BJ (cell line): ENCODE measurements around the gene CD82. TPM values are rescaled to one million over a fixed set of nuclear protein-coding genes. Genes with fewer than 3 reads are reported as not detected.

Experiments used
- CTCF ChIA-PET: fragments of 350-600 bp; formaldehyde crosslinking; extraction: SDS; loops from one replicate; lab custom pipeline; 2021; ENCODE audit warnings: antibody characterized with exemption, inconsistent platforms; lab: Yijun Ruan, JAX
- POLR2A ChIA-PET: fragments of 300-600 bp; sonication (Branson Sonifier 250); formaldehyde crosslinking; extraction: SDS; loops from one replicate; lab custom pipeline; 2021; ENCODE audit warnings: antibody characterized with exemption; lab: Charles Lee
- DNase-seq: peaks from one replicate; pipeline ENCODE4 v3.0.0-alpha.2; 2011; ENCODE audit warnings: low read depth
- H3K27me3 ChIP-seq: 2 replicates; pipeline ENCODE4 v1.6.0; 2011; ENCODE audit warnings: low read length; ENCODE audit not compliant: control insufficient read depth, insufficient read depth
- H3K36me3 ChIP-seq: 2 replicates; pipeline ENCODE4 v1.5.1; 2011; ENCODE audit warnings: low read length; ENCODE audit not compliant: control insufficient read depth, insufficient read depth
- H3K4me3 ChIP-seq: 2 replicates; pipeline ENCODE4 v1.5.1; 2011; ENCODE audit warnings: low read depth, mild to moderate bottlenecking, control low read depth, low read length
- CTCF ChIP-seq: IDR thresholded peaks from 2 replicates; pipeline ENCODE4 v1.5.1; 2011; ENCODE audit warnings: low read depth, mild to moderate bottlenecking, control low read depth, inconsistent platforms, low read length, moderate library complexity; ENCODE audit not compliant: insufficient read depth
- polyA plus RNA-seq: library from polyadenylated mRNA; depleted of rRNA; stranded (reverse); fragments of >200 nt; gene quantifications from 2 replicates; pipeline ENCODE4 v1.2.3, GENCODE V29; 2011

The CD82 gene
- polyA plus RNA-seq, 1 experiment, result 28.1 TPM

- ChIA-PET CTCF (interaction anchor here (1.1 to 6.5 kb wide), 4 partner anchors 12 to 297 kb away, joined by 3 to 26 read pairs (median 4); no protein-coding TSS in a partner anchor), POLR2A (no interaction called here)
- TF ChIP-seq CTCF, result no peak
- DNase-seq, result no peak
- Histone ChIP-seq H3K4me3 (no peak overlapping the region), H3K27me3 (peaks cover 20% of the 10 kb centered on the region), H3K36me3 (no peaks in the 10 kb centered on the region)
Observed at GRCh38 chr11:44630511-44631210, 65.2 kb downstream of the CD82 start.

GRCh38 chr11:44631831-44632230 is 66.4 kb downstream of the CD82 start:
- peaks cover 20% of the 10 kb centered on the region for H3K27me3 ChIP-seq
- CTCF ChIA-PET, result interaction anchor here (0.6 to 2.5 kb wide), 8 partner anchors 8 to 572 kb away, joined by 3 to 6 read pairs (median 3); no protein-coding TSS in a partner anchor
- H3K4me3 ChIP-seq, result no peak overlapping the region
- TF ChIP-seq CTCF, result no peak
- POLR2A ChIA-PET, result no interaction called here
- no peak for DNase-seq
- H3K36me3 ChIP-seq, result no peaks in the 10 kb centered on the region

- H3K36me3 ChIP-seq, result no peaks in the 10 kb centered on the region
- no peak for DNase-seq
- no peak overlapping the region for H3K4me3 ChIP-seq
- ChIA-PET CTCF (interaction anchor here (0.7 to 2.5 kb wide), 6 partner anchors 9 to 295 kb away, joined by 3 to 6 read pairs (median 4); no protein-coding TSS in a partner anchor), POLR2A (no interaction called here)
- H3K27me3 ChIP-seq, result peaks cover 18% of the 10 kb centered on the region
- peak; percentile 23; the same call in 1 of the 2 replicates for TF ChIP-seq CTCF
Observed at GRCh38 chr11:44632466-44633123, 67.1 kb downstream of the CD82 start.

GRCh38 chr11:44633641-44634040 is 68.2 kb downstream of the CD82 start:
- no peak overlapping the region for H3K4me3 ChIP-seq
- H3K27me3 ChIP-seq, result peaks cover 16% of the 10 kb centered on the region
- H3K36me3 ChIP-seq, result no peaks in the 10 kb centered on the region
- POLR2A ChIA-PET, result no interaction called here
- DNase-seq, result no peak
- TF ChIP-seq CTCF, result peak; percentile 35
- CTCF ChIA-PET, result interaction anchor here (1.2 to 2.5 kb wide), 2 partner anchors 12 to 277 kb away, joined by 5 to 6 read pairs; no protein-coding TSS in a partner anchor
